GM18498 (cell line): Measurements from ENCODE around the gene RTTN.
"Not testable (repeated sequence)": the region's sequence is repeated elsewhere in the genome, so short reads cannot be mapped to it uniquely, and the experiment has no call there.

Source experiments
- ATAC-seq: cut with Tn5 transposase; IDR thresholded peaks from one replicate; pipeline ENCODE4 v1.9.1; 2021; ENCODE audit warnings: mild to moderate bottlenecking, moderate library complexity; ENCODE audit not compliant: unreplicated experiment

The RTTN gene

GRCh38 chr18:70154591-70155194 lies 50.8 kb downstream of the RTTN start:
- ATAC-seq: no peak

- ATAC-seq: no peak
Measured at GRCh38 chr18:70151614-70152013, 53.9 kb downstream of the RTTN start.

GRCh38 chr18:70149616-70150301 lies 55.7 kb downstream of the RTTN start:
- no peak for ATAC-seq

GRCh38 chr18:70149156-70149555 lies 56.3 kb downstream of the RTTN start:
- no peak for ATAC-seq

GRCh38 chr18:70148039-70148938 lies 57.2 kb downstream of the RTTN start:
- ATAC-seq: no peak

GRCh38 chr18:70146174-70146573 lies 59.3 kb downstream of the RTTN start:
- ATAC-seq: no peak

- no peak for ATAC-seq
Measured at GRCh38 chr18:70142001-70142400, 63.5 kb downstream of the RTTN start.

- ATAC-seq: no peak
Measured at GRCh38 chr18:70139138-70139537, 66.3 kb downstream of the RTTN start.

GRCh38 chr18:70135604-70136003 lies 69.9 kb downstream of the RTTN start:
- no peak for ATAC-seq

GRCh38 chr18:70132999-70133398 lies 72.5 kb downstream of the RTTN start:
- no peak for ATAC-seq

- no peak for ATAC-seq
Measured at GRCh38 chr18:70128271-70128670, 77.2 kb downstream of the RTTN start.

- ATAC-seq: no peak
Measured at GRCh38 chr18:70127359-70127758, 78.1 kb downstream of the RTTN start.

- no peak for ATAC-seq
Measured at GRCh38 chr18:70126832-70127231, 78.7 kb downstream of the RTTN start.

- no peak for ATAC-seq
Measured at GRCh38 chr18:70124139-70124538, 81.3 kb downstream of the RTTN start.

GRCh38 chr18:70121842-70122241 lies 83.6 kb downstream of the RTTN start:
- no peak for ATAC-seq

GRCh38 chr18:70116949-70117348 lies 88.5 kb downstream of the RTTN start:
- no peak for ATAC-seq

- ATAC-seq: no peak
Measured at GRCh38 chr18:70113511-70113910, 92.0 kb downstream of the RTTN start.

GRCh38 chr18:70110678-70111077 lies 94.8 kb downstream of the RTTN start:
- ATAC-seq: no peak

- ATAC-seq: no peak
Measured at GRCh38 chr18:70107091-70107490, 98.4 kb downstream of the RTTN start.

GRCh38 chr18:70102854-70103253 lies 102.6 kb downstream of the RTTN start:
- not testable (repeated sequence) for ATAC-seq

- ATAC-seq: no peak
Measured at GRCh38 chr18:70089858-70090257, 115.6 kb downstream of the RTTN start.

GRCh38 chr18:70086085-70086484 lies 119.4 kb downstream of the RTTN start:
- no peak for ATAC-seq
